Trophoblast cell (in vitro differentiated cells and primary cell): ENCODE results near the gene NEIL1.
"Not testable (repeated sequence)": the region's sequence is repeated elsewhere in the genome, so short reads cannot be mapped to it uniquely, and the experiment has no call there.

Experiments
- DNase-seq, 2 donors: peaks; one replicate each; pipeline ENCODE4 v3.0.0-alpha.2; 2016
- H2AFZ ChIP-seq: 2 replicates; pipeline ENCODE4 v1.6.1; 2013; ENCODE audit warnings: low read length, moderate library complexity, mild to moderate bottlenecking; ENCODE audit not compliant: insufficient read depth, poor library complexity
- H2AK5ac ChIP-seq: 2 replicates; pipeline ENCODE4 v1.6.1; 2013; ENCODE audit warnings: mild to moderate bottlenecking, low read length
- H2BK120ac ChIP-seq: 2 replicates; pipeline ENCODE4 v1.6.1; 2013; ENCODE audit warnings: low read length, mild to moderate bottlenecking, moderate library complexity; ENCODE audit not compliant: insufficient read depth, poor library complexity
- H2BK12ac ChIP-seq: 2 replicates; pipeline ENCODE4 v1.6.1; 2013; ENCODE audit warnings: mild to moderate bottlenecking, low read length, moderate library complexity
- H2BK5ac ChIP-seq: 2 replicates; pipeline ENCODE4 v1.6.1; 2013; ENCODE audit warnings: low read length, low read depth, moderate library complexity, mild to moderate bottlenecking; ENCODE audit not compliant: poor library complexity
- H3K14ac ChIP-seq: 2 replicates; pipeline ENCODE4 v1.6.1; 2013; ENCODE audit warnings: mild to moderate bottlenecking, low read length
- H3K18ac ChIP-seq: 2 replicates; pipeline ENCODE4 v1.6.1; 2013; ENCODE audit warnings: mild to moderate bottlenecking, low read length
- H3K23ac ChIP-seq: 2 replicates; pipeline ENCODE4 v1.6.1; 2013; ENCODE audit warnings: low read length
- H3K27ac ChIP-seq: 2 replicates; pipeline ENCODE4 v1.5.1; 2013; ENCODE audit warnings: low read depth, mild to moderate bottlenecking, inconsistent platforms, low read length, moderate library complexity
- H3K27me3 ChIP-seq: 2 replicates; pipeline ENCODE4 v1.6.1; 2013; ENCODE audit warnings: inconsistent platforms, mild to moderate bottlenecking, low read length, moderate library complexity; ENCODE audit not compliant: insufficient read depth
- H3K36me3 ChIP-seq, 2 experiments: 1 replicate in 1 of 2; 2 replicates in 1 of 2; pipeline ENCODE4 v1.6.1; 2013; ENCODE audit warnings: low read length in 2 of 2, mild to moderate bottlenecking in 2 of 2, moderate library complexity in 1 of 2; ENCODE audit not compliant: insufficient read depth in 2 of 2, control insufficient read depth in 1 of 2
- H3K4ac ChIP-seq: 2 replicates; pipeline ENCODE4 v1.6.1; 2013; ENCODE audit warnings: low read depth, mild to moderate bottlenecking, low read length, moderate library complexity
- H3K4me1 ChIP-seq, 2 experiments: 1 replicate in 1 of 2; 2 replicates in 1 of 2; pipeline ENCODE4 v1.6.1; 2013; ENCODE audit warnings: low read length in 2 of 2, mild to moderate bottlenecking in 2 of 2, moderate library complexity in 1 of 2; ENCODE audit not compliant: insufficient read depth in 2 of 2, control insufficient read depth in 1 of 2
- H3K4me2 ChIP-seq: 2 replicates; pipeline ENCODE4 v1.6.1; 2013; ENCODE audit warnings: inconsistent platforms, mild to moderate bottlenecking, low read length, moderate library complexity
- H3K4me3 ChIP-seq: 2 replicates; pipeline ENCODE4 v1.5.1; 2013; ENCODE audit warnings: mild to moderate bottlenecking, low read depth, low read length, inconsistent platforms
- H3K79me1 ChIP-seq: one replicate; pipeline ENCODE4 v1.6.1; 2013; ENCODE audit warnings: low read length
- H3K79me2 ChIP-seq: 2 replicates; pipeline ENCODE4 v1.6.1; 2013; ENCODE audit warnings: low read length, mild to moderate bottlenecking; ENCODE audit not compliant: control insufficient read depth, insufficient read depth, poor library complexity
- H3K9ac ChIP-seq: 2 replicates; pipeline ENCODE4 v1.6.1; 2013; ENCODE audit warnings: mild to moderate bottlenecking, low read length
- H3K9me3 ChIP-seq: 2 replicates; pipeline ENCODE4 v1.6.1; 2013; ENCODE audit warnings: low read depth, mild to moderate bottlenecking, control low read depth, inconsistent platforms, low read length; ENCODE audit not compliant: insufficient read depth
- H4K12ac ChIP-seq: 2 replicates; pipeline ENCODE4 v1.6.1; 2013; ENCODE audit warnings: low read depth, mild to moderate bottlenecking, low read length, moderate library complexity
- H4K8ac ChIP-seq: 2 replicates; pipeline ENCODE4 v1.6.1; 2013; ENCODE audit warnings: low read depth, mild to moderate bottlenecking, low read length, moderate library complexity
- H4K91ac ChIP-seq: one replicate; pipeline ENCODE4 v1.6.1; 2013; ENCODE audit warnings: low read depth, mild to moderate bottlenecking, low read length, moderate library complexity
- WGBS: extraction: QIAGEN DNeasy Blood & Tissue Kit; methylation state at CpG from one replicate; pipeline ENCODE4 v1.1.7; 2013; ENCODE audit warnings: missing lambda C conversion rate; ENCODE audit not compliant: insufficient read length, insufficient coverage; ENCODE audit errors: extremely low coverage; 5-methylcytosine and 5-hydroxymethylcytosine counted together

Gene NEIL1

DNA sequence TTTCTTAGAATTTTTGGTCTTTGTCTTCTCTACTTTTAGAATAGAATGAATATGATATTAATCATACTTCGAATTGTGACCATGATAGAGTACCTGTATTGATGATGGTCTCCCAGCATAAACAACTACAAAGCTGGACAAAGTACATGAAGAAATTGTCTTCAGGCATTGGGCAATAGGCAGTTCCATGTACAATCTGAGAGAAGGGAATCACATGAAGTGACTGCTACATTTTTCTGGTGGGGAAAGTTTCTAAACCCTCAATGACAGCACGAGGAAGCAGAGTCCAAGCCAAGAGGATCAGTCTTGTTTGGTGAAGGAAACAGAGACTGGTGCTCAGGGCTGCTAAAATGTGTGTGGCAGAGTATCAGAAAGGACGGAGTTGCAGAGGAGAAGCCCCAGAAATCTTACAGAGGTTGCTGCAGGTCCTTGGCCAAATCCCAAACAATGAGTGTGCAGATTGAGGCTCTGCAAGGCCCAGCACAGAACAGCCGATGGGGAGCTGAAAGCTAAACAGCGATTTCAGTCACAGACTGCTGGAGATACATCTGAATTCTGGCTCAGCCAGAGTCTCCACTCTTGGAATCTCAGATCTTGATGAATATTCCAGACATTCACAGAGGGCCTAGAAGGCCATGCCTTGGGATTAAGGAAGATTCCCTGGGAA is 27.5 kb upstream of the NEIL1 start:
- H3K79me1 ChIP-seq, H3K14ac ChIP-seq, H3K4ac ChIP-seq, H3K36me3 ChIP-seq, H3K9me3 ChIP-seq, H4K91ac ChIP-seq, H3K27ac ChIP-seq, H2BK12ac ChIP-seq, H2BK5ac ChIP-seq, H2AFZ ChIP-seq, H2AK5ac ChIP-seq, H3K9ac ChIP-seq, H2BK120ac ChIP-seq, H3K23ac ChIP-seq, H3K4me3 ChIP-seq, H3K27me3 ChIP-seq, H3K4me1 ChIP-seq, H3K79me2 ChIP-seq, H4K8ac ChIP-seq, H3K4me2 ChIP-seq, H4K12ac ChIP-seq, DNase-seq, H3K18ac ChIP-seq: not testable (repeated sequence)
- WGBS: no CpG with 5 or more reads among the region's 5 CpGs

DNA sequence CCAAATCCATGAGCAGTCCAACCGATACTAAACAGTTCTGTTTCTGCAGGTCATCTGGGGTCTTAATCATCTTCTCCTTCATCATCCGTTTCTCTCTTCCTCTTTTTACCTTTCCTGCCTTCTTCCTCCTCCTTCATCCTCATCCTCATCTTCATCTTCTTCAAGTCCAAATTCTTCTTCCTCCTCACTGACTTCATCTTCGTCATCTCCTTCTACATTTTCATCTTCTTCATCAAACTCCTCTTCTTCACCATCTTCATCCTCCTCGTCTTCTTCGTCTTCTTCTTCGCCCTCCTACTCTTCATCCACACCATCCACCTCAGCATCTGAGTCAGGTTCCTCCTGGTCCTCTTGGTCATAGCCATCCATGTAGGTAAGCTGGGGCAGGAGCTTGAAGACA is 25.1 kb upstream of the NEIL1 start:
- Histone ChIP-seq H2BK12ac (no peak overlapping the region), H2BK5ac (no peak overlapping the region), H3K9ac (no peak overlapping the region), H3K27me3 (no peaks in the 10 kb centered on the region), H3K4me1 (no peaks in the 10 kb centered on the region), H3K18ac (no peak overlapping the region), H3K79me1 (no peaks in the 10 kb centered on the region), H2AK5ac (no peak overlapping the region), H3K36me3 (no peaks in the 10 kb centered on the region), H3K4ac (no peak overlapping the region), H4K12ac (no peak overlapping the region), H3K4me3 (no peak overlapping the region), H4K8ac (no peak overlapping the region), H2BK120ac (no peak overlapping the region), H3K23ac (no peak overlapping the region), H3K4me2 (no peak overlapping the region), H4K91ac (no peak overlapping the region), H3K9me3 (no peaks in the 10 kb centered on the region), H3K27ac (no peak overlapping the region), H3K14ac (no peak overlapping the region), H2AFZ (no peak overlapping the region), H3K79me2 (no peaks in the 10 kb centered on the region)
- WGBS: 100% methylated on average over 5 of the region's 6 CpGs
- DNase-seq: no peak

DNA sequence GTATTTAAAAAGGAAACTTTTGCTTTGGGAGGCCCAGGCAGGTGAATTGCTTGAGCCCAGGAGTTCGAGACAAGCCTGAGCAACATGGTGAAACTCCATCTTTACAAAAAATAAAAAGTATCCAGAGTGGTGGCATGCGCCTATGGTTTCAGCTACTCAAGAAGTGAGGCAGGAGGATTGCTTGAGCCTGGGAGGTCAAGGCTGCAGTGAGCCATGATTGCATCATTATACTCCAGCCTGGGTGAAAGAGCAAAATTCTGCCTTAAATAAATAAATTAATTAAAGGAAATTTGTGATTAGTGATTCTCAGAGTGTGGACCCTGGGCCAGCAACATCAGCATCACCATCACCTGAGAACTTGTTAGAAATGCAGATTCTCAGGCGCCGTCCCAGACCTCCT is 20.9 kb upstream of the NEIL1 start:
- H3K79me1 ChIP-seq: no peaks in the 10 kb centered on the region
- H2BK120ac ChIP-seq: no peak overlapping the region
- no peak overlapping the region for H2AFZ ChIP-seq
- H4K12ac ChIP-seq: no peak overlapping the region
- no CpG with 5 or more reads among the region's 4 CpGs for WGBS
- no peak overlapping the region for H2AK5ac ChIP-seq
- H3K27me3 ChIP-seq: no peaks in the 10 kb centered on the region
- no peak overlapping the region for H3K4me2 ChIP-seq
- H3K36me3 ChIP-seq: no peaks in the 10 kb centered on the region
- H4K91ac ChIP-seq: no peak overlapping the region
- H3K4me1 ChIP-seq: no peaks in the 10 kb centered on the region
- DNase-seq: no peak
- no peak overlapping the region for H3K18ac ChIP-seq
- H2BK5ac ChIP-seq: no peak overlapping the region
- no peak overlapping the region for H3K14ac ChIP-seq
- H3K23ac ChIP-seq: no peak overlapping the region
- no peak overlapping the region for H3K4ac ChIP-seq
- H3K9ac ChIP-seq: no peak overlapping the region
- no peak overlapping the region for H2BK12ac ChIP-seq
- H4K8ac ChIP-seq: no peak overlapping the region
- H3K79me2 ChIP-seq: no peaks in the 10 kb centered on the region
- no peak overlapping the region for H3K4me3 ChIP-seq
- no peak overlapping the region for H3K27ac ChIP-seq
- H3K9me3 ChIP-seq: no peaks in the 10 kb centered on the region

DNA sequence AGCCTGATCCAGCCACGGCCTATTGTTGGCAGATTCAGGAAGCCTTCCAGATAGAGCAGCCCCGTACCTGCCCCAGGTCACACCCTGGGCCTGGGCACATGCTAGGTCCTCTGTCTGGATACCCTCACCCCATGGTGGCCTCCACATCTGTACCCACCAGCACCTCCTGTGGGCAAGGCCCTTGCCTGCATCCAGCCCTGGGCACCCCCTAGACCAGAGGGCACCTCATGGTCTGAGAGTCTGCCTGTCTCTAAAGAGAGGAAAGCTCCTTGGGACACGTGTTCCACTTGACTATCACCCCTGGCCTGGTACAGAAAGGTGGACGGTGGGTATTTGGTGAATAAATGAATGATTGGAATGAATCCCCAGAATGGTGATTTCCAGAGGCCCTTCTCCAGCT is 19.8 kb upstream of the NEIL1 start:
- H4K91ac ChIP-seq: no peak overlapping the region
- H3K79me2 ChIP-seq: no peaks in the 10 kb centered on the region
- H3K36me3 ChIP-seq: no peaks in the 10 kb centered on the region
- H3K79me1 ChIP-seq: no peaks in the 10 kb centered on the region
- H3K9ac ChIP-seq: no peak overlapping the region
- no peak overlapping the region for H4K12ac ChIP-seq
- H3K9me3 ChIP-seq: no peaks in the 10 kb centered on the region
- no peak overlapping the region for H2BK12ac ChIP-seq
- H2BK5ac ChIP-seq: no peak overlapping the region
- WGBS: no CpG with 5 or more reads among the region's 4 CpGs
- H4K8ac ChIP-seq: no peak overlapping the region
- H3K23ac ChIP-seq: no peak overlapping the region
- H3K18ac ChIP-seq: no peak overlapping the region
- H3K4me1 ChIP-seq: no peaks in the 10 kb centered on the region
- no peak overlapping the region for H2AFZ ChIP-seq
- no peak overlapping the region for H3K27ac ChIP-seq
- no peak overlapping the region for H3K4me2 ChIP-seq
- no peak for DNase-seq
- H3K4ac ChIP-seq: no peak overlapping the region
- no peak overlapping the region for H3K4me3 ChIP-seq
- no peak overlapping the region for H2AK5ac ChIP-seq
- no peak overlapping the region for H2BK120ac ChIP-seq
- no peak overlapping the region for H3K14ac ChIP-seq
- H3K27me3 ChIP-seq: no peaks in the 10 kb centered on the region
